ENCODE results near the gene UHMK1.
"Not testable (repeated sequence)": the region's sequence is repeated elsewhere in the genome, so short reads cannot be mapped to it uniquely, and the experiment has no call there.

UHMK1 gene

GRCh38 chr1:162566870-162567269 lies 69.3 kb downstream of the UHMK1 start:
- no peak overlapping the region for H3K14ac ChIP-seq (ENCODE audit: low read length)
- no peak overlapping the region for H3K4me2 ChIP-seq (ENCODE audit: insufficient read depth, low read length, poor library complexity, severe bottlenecking)

GRCh38 chr1:162568802-162569201 lies 71.2 kb downstream of the UHMK1 start:
- Histone ChIP-seq H3K4me2 (ENCODE audit: insufficient read depth, low read length, poor library complexity, severe bottlenecking) (no peak overlapping the region), H3K14ac (ENCODE audit: low read length) (no peak overlapping the region), H3K18ac (ENCODE audit: low read length) (no peak overlapping the region), H2BK120ac (ENCODE audit: low read depth, low read length) (no peak overlapping the region), H2BK12ac (ENCODE audit: low read length) (no peak overlapping the region), H3K9ac (ENCODE audit: low read depth, low read length, poor library complexity) (no peak overlapping the region), H3K4me3 (ENCODE audit: low read length in 2 of 2) (no peak overlapping the region), H3K4ac (ENCODE audit: low read length) (no peak overlapping the region), H2AK5ac (ENCODE audit: low read depth, low read length) (no peak overlapping the region), H4K8ac (ENCODE audit: low read depth, low read length) (no peak overlapping the region), H2AFZ (ENCODE audit: low read length) (no peak overlapping the region), H3K27me3 (ENCODE audit: control insufficient read depth in 3 of 3, insufficient read depth in 3 of 3, low read depth in 1 of 3, low read length in 3 of 3) (no peaks in the 10 kb centered on the region), H3K27ac (replicated peaks; ENCODE audit: low read length) (no peak overlapping the region), H3K4me1 (ENCODE audit: control insufficient read depth in 2 of 2, insufficient read depth in 1 of 2, low read depth in 1 of 2, low read length in 2 of 2) (no peaks in the 10 kb centered on the region), H3K9me3 (replicated peaks in 1 of 2; ENCODE audit: control insufficient read depth in 2 of 2, insufficient read depth in 1 of 2, low read depth in 1 of 2, low read length in 2 of 2) (no peaks in the 10 kb centered on the region), H2BK5ac (ENCODE audit: low read length) (no peak overlapping the region), H4K91ac (ENCODE audit: low read depth, low read length, poor library complexity) (no peak overlapping the region), H2BK15ac (ENCODE audit: low read length) (no peak overlapping the region), H3K23ac (ENCODE audit: low read depth, low read length, poor library complexity) (no peak overlapping the region), H3K79me1 (ENCODE audit: low read depth, low read length) (peaks cover 3% of the 10 kb centered on the region), H3K36me3 (replicated peaks in 1 of 2; ENCODE audit: control insufficient read depth in 2 of 2, insufficient read depth in 2 of 2, low read length in 2 of 2) (peaks cover 2 to 50% of the 10 kb centered on the region in 2 donors)
- no CpG with 5 or more reads among the region's 4 CpGs for WGBS, 2 donors (ENCODE audit: extremely low coverage in 2 of 2, insufficient read length in 2 of 2, insufficient replicate concordance in 1 of 2)
- no peak for DNase-seq (ENCODE audit: low spot score)

More at GRCh38 chr1:162566870-162567269, 69.3 kb downstream of the UHMK1 start:
- no peak overlapping the region for H2AFZ ChIP-seq (ENCODE audit: low read length)
- H2BK120ac ChIP-seq (ENCODE audit: low read depth, low read length) = no peak overlapping the region
- no peak overlapping the region for H3K9ac ChIP-seq (ENCODE audit: low read depth, low read length, poor library complexity)
- H3K4ac ChIP-seq (ENCODE audit: low read length) = no peak overlapping the region
- no peak overlapping the region for H2BK12ac ChIP-seq (ENCODE audit: low read length)
- H2AK5ac ChIP-seq (ENCODE audit: low read depth, low read length) = no peak overlapping the region
- peaks cover 3% of the 10 kb centered on the region for H3K79me1 ChIP-seq (ENCODE audit: low read depth, low read length)
- WGBS, 2 donors (ENCODE audit: extremely low coverage in 2 of 2, insufficient read length in 2 of 2, insufficient replicate concordance in 1 of 2) = no CpG with 5 or more reads among the region's 1 CpG
- no peak overlapping the region for H4K91ac ChIP-seq (ENCODE audit: low read depth, low read length, poor library complexity)
- H3K9me3 ChIP-seq (replicated peaks in 1 of 2; ENCODE audit: control insufficient read depth in 2 of 2, insufficient read depth in 1 of 2, low read depth in 1 of 2, low read length in 2 of 2) = no peaks in the 10 kb centered on the region
- DNase-seq (ENCODE audit: low spot score) = no peak
- no peak overlapping the region for H4K8ac ChIP-seq (ENCODE audit: low read depth, low read length)
- no peak overlapping the region for H2BK15ac ChIP-seq (ENCODE audit: low read length)
- no peak overlapping the region for H3K23ac ChIP-seq (ENCODE audit: low read depth, low read length, poor library complexity)
- no peaks in the 10 kb centered on the region for H3K27me3 ChIP-seq (ENCODE audit: control insufficient read depth in 3 of 3, insufficient read depth in 3 of 3, low read depth in 1 of 3, low read length in 3 of 3)
- H3K36me3 ChIP-seq (replicated peaks in 1 of 2; ENCODE audit: control insufficient read depth in 2 of 2, insufficient read depth in 2 of 2, low read length in 2 of 2) = peaks cover 2 to 45% of the 10 kb centered on the region in 2 donors
- peaks cover 0 to 4% of the 10 kb centered on the region in 2 donors for H3K4me1 ChIP-seq (ENCODE audit: control insufficient read depth in 2 of 2, insufficient read depth in 1 of 2, low read depth in 1 of 2, low read length in 2 of 2)
- no peak overlapping the region for H3K4me3 ChIP-seq (ENCODE audit: low read length in 2 of 2)
- H2BK5ac ChIP-seq (ENCODE audit: low read length) = no peak overlapping the region
- no peak overlapping the region for H3K27ac ChIP-seq (replicated peaks; ENCODE audit: low read length)
- H3K18ac ChIP-seq (ENCODE audit: low read length) = no peak overlapping the region

- H3K36me3 ChIP-seq (replicated peaks in 1 of 2; ENCODE audit: control insufficient read depth in 2 of 2, insufficient read depth in 2 of 2, low read length in 2 of 2) = peaks cover 2 to 45% of the 10 kb centered on the region in 2 donors
- no peak overlapping the region for H3K4ac ChIP-seq (ENCODE audit: low read length)
- H2BK5ac ChIP-seq (ENCODE audit: low read length) = no peak overlapping the region
- no peak overlapping the region for H3K18ac ChIP-seq (ENCODE audit: low read length)
- H4K91ac ChIP-seq (ENCODE audit: low read depth, low read length, poor library complexity) = no peak overlapping the region
- H3K79me1 ChIP-seq (ENCODE audit: low read depth, low read length) = no peaks in the 10 kb centered on the region
- no peak overlapping the region for H4K8ac ChIP-seq (ENCODE audit: low read depth, low read length)
- WGBS, 2 donors (ENCODE audit: extremely low coverage in 2 of 2, insufficient read length in 2 of 2, insufficient replicate concordance in 1 of 2) = no CpG with 5 or more reads among the region's 1 CpG
- H2AK5ac ChIP-seq (ENCODE audit: low read depth, low read length) = no peak overlapping the region
- no peaks in the 10 kb centered on the region for H3K27me3 ChIP-seq (ENCODE audit: control insufficient read depth in 3 of 3, insufficient read depth in 3 of 3, low read depth in 1 of 3, low read length in 3 of 3)
- H3K23ac ChIP-seq (ENCODE audit: low read depth, low read length, poor library complexity) = no peak overlapping the region
- H2BK15ac ChIP-seq (ENCODE audit: low read length) = no peak overlapping the region
- DNase-seq (ENCODE audit: low spot score) = no peak
- H2BK12ac ChIP-seq (ENCODE audit: low read length) = no peak overlapping the region
- H2AFZ ChIP-seq (ENCODE audit: low read length) = no peak overlapping the region
- H3K14ac ChIP-seq (ENCODE audit: low read length) = no peak overlapping the region
- no peaks in the 10 kb centered on the region for H3K9me3 ChIP-seq (replicated peaks in 1 of 2; ENCODE audit: control insufficient read depth in 2 of 2, insufficient read depth in 1 of 2, low read depth in 1 of 2, low read length in 2 of 2)
- H3K4me3 ChIP-seq (ENCODE audit: low read length in 2 of 2) = no peak overlapping the region
- no peak overlapping the region for H2BK120ac ChIP-seq (ENCODE audit: low read depth, low read length)
- H3K4me2 ChIP-seq (ENCODE audit: insufficient read depth, low read length, poor library complexity, severe bottlenecking) = no peak overlapping the region
- H3K9ac ChIP-seq (ENCODE audit: low read depth, low read length, poor library complexity) = no peak overlapping the region
- H3K27ac ChIP-seq (replicated peaks; ENCODE audit: low read length) = no peak overlapping the region
- no peaks in the 10 kb centered on the region for H3K4me1 ChIP-seq (ENCODE audit: control insufficient read depth in 2 of 2, insufficient read depth in 1 of 2, low read depth in 1 of 2, low read length in 2 of 2)
Observed at GRCh38 chr1:162570718-162571117, 73.1 kb downstream of the UHMK1 start.

- not testable (repeated sequence) for H2AK5ac ChIP-seq (ENCODE audit: low read depth, low read length); H3K4me3 ChIP-seq (ENCODE audit: low read length in 2 of 2); H2BK5ac ChIP-seq (ENCODE audit: low read length); H3K27me3 ChIP-seq (ENCODE audit: control insufficient read depth in 3 of 3, insufficient read depth in 3 of 3, low read depth in 1 of 3, low read length in 3 of 3); H3K18ac ChIP-seq (ENCODE audit: low read length); H3K14ac ChIP-seq (ENCODE audit: low read length); H4K8ac ChIP-seq (ENCODE audit: low read depth, low read length); H2BK120ac ChIP-seq (ENCODE audit: low read depth, low read length); H3K4me1 ChIP-seq (ENCODE audit: control insufficient read depth in 2 of 2, insufficient read depth in 1 of 2, low read depth in 1 of 2, low read length in 2 of 2); H3K9ac ChIP-seq (ENCODE audit: low read depth, low read length, poor library complexity); H2BK15ac ChIP-seq (ENCODE audit: low read length); H3K27ac ChIP-seq (replicated peaks; ENCODE audit: low read length); H3K79me1 ChIP-seq (ENCODE audit: low read depth, low read length); H3K23ac ChIP-seq (ENCODE audit: low read depth, low read length, poor library complexity); H4K91ac ChIP-seq (ENCODE audit: low read depth, low read length, poor library complexity); H3K4ac ChIP-seq (ENCODE audit: low read length); H2BK12ac ChIP-seq (ENCODE audit: low read length); H2AFZ ChIP-seq (ENCODE audit: low read length); DNase-seq (ENCODE audit: low spot score); H3K9me3 ChIP-seq (replicated peaks in 1 of 2; ENCODE audit: control insufficient read depth in 2 of 2, insufficient read depth in 1 of 2, low read depth in 1 of 2, low read length in 2 of 2); H3K4me2 ChIP-seq (ENCODE audit: insufficient read depth, low read length, poor library complexity, severe bottlenecking)
- H3K36me3 ChIP-seq (replicated peaks in 1 of 2; ENCODE audit: control insufficient read depth in 2 of 2, insufficient read depth in 2 of 2, low read length in 2 of 2) = peaks cover 2 to 45% of the 10 kb centered on the region in 2 donors
- no CpG with 5 or more reads among the region's 7 CpGs for WGBS, 2 donors (ENCODE audit: extremely low coverage in 2 of 2, insufficient read length in 2 of 2, insufficient replicate concordance in 1 of 2)
Observed at GRCh38 chr1:162571121-162571520, 73.5 kb downstream of the UHMK1 start.
